Upper lobe of left lung (tissue), 4 donors: ENCODE data around the gene HPS3.

ENCODE experiments used
- CTCF ChIP-seq, 6 experiments: fragments of 450-650 bp in 4 of 6; fragments of 200-600 bp in 2 of 6; sonication (generic) in 2 of 6; IDR thresholded peaks; one replicate each; pipeline ENCODE4 v1.5.1; 2016 to 2019; ENCODE audit warnings: antibody characterized with exemption in 6 of 6
- EP300 ChIP-seq, 4 donors: sonication (generic); formaldehyde crosslinking; IDR thresholded peaks; one replicate each; pipeline ENCODE4 v1.5.1; 2017; ENCODE audit warnings: antibody characterized with exemption in 4 of 4, control low read depth in 2 of 4
- POLR2A ChIP-seq, 4 donors: fragments of 450-650 bp; IDR thresholded peaks; one replicate each; pipeline ENCODE4 v1.5.1; 2016 to 2017; ENCODE audit warnings: antibody characterized with exemption in 4 of 4, mild to moderate bottlenecking in 2 of 4
- POLR2AphosphoS5 ChIP-seq, 2 donors: sonication (generic); formaldehyde crosslinking; IDR thresholded peaks; one replicate each; pipeline ENCODE4 v1.5.1; 2017; ENCODE audit warnings: antibody characterized with exemption in 2 of 2

DNA sequence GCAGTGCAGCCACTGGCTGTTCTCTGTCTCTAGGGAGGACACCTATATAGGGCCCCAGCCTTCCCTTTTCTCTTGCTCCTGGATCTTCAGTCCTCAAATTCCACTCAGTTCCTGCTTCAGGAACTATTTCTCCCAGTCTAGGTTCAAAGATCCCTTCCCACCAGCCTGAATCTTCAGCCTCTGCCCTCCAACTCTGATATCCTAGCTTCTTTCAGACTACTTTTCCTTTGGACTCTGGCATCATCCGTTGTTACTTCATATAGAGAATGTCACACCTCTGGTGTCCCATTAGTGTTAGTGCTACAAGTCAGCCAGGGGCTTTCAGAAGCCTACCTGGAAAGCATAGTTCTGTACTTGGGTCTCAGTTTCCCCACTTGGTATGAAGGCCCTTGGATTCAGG lies 10.0 kb upstream of the HPS3 start:
- TF ChIP-seq CTCF (IDR thresholded peaks at IDR 0.05) (no peak), POLR2AphosphoS5 (IDR thresholded peaks at IDR 0.05) (no peak), EP300 (IDR thresholded peaks at IDR 0.05) (no peak), POLR2A (IDR thresholded peaks at IDR 0.05) (no peak)
